Mesenchymal stem cell (in vitro differentiated cells and primary cell): Measurements from ENCODE around the gene ALDH1A3.
"Not testable (repeated sequence)": the region's sequence is repeated elsewhere in the genome, so short reads cannot be mapped to it uniquely, and the experiment has no call there.

Experiments
- DNase-seq: peaks from one replicate; pipeline ENCODE4 v3.0.0-alpha.2; 2013
- H2AFZ ChIP-seq: one replicate; pipeline ENCODE4 v1.6.1; 2013; ENCODE audit warnings: low read depth, mild to moderate bottlenecking, control low read depth, inconsistent platforms, low read length, moderate library complexity
- H2AK5ac ChIP-seq: 2 replicates; pipeline ENCODE4 v1.6.1; 2013; ENCODE audit warnings: low read length, moderate library complexity, mild to moderate bottlenecking, inconsistent platforms; ENCODE audit not compliant: severe bottlenecking
- H2BK120ac ChIP-seq: one replicate; pipeline ENCODE4 v1.6.1; 2013; ENCODE audit warnings: low read depth, mild to moderate bottlenecking, inconsistent platforms, low read length, moderate library complexity
- H2BK12ac ChIP-seq, 2 experiments: one replicate each; pipeline ENCODE4 v1.6.1; 2013; ENCODE audit warnings: inconsistent platforms in 2 of 2, low read length in 2 of 2, mild to moderate bottlenecking in 2 of 2, moderate library complexity in 2 of 2, control low read depth in 1 of 2
- H2BK15ac ChIP-seq: one replicate; pipeline ENCODE4 v1.6.1; 2013; ENCODE audit warnings: mild to moderate bottlenecking, low read depth, inconsistent platforms; ENCODE audit not compliant: poor library complexity, severe bottlenecking
- H2BK5ac ChIP-seq: 2 replicates; pipeline ENCODE4 v1.6.1; 2013; ENCODE audit warnings: low read depth, mild to moderate bottlenecking, low read length, control low read depth, inconsistent platforms; ENCODE audit not compliant: poor library complexity, severe bottlenecking
- H3K14ac ChIP-seq, 2 experiments: one replicate each; pipeline ENCODE4 v1.6.1; 2013; ENCODE audit warnings: inconsistent platforms in 2 of 2, low read length in 2 of 2, control low read depth in 1 of 2, mild to moderate bottlenecking in 1 of 2, moderate library complexity in 1 of 2
- H3K18ac ChIP-seq, 2 experiments: one replicate each; pipeline ENCODE4 v1.6.1; 2013; ENCODE audit warnings: inconsistent platforms in 2 of 2, low read length in 2 of 2, control low read depth in 1 of 2, low read depth in 1 of 2, mild to moderate bottlenecking in 1 of 2
- H3K23ac ChIP-seq, 2 experiments: one replicate each; pipeline ENCODE4 v1.6.1; 2013; ENCODE audit warnings: inconsistent platforms in 2 of 2, low read length in 2 of 2, mild to moderate bottlenecking in 2 of 2, moderate library complexity in 2 of 2, control low read depth in 1 of 2
- H3K27ac ChIP-seq: 2 replicates; pipeline ENCODE4 v1.5.1; 2013; ENCODE audit warnings: mild to moderate bottlenecking, moderate library complexity, low read length, control low read depth, inconsistent platforms; ENCODE audit not compliant: poor library complexity, severe bottlenecking
- H3K27me3 ChIP-seq, 2 experiments: 2 replicates each; pipeline versions ENCODE4 v1.6.1 to v1.7.0; 2013; ENCODE audit warnings: low read length in 2 of 2, mild to moderate bottlenecking in 2 of 2, moderate library complexity in 2 of 2, control low read depth in 1 of 2, inconsistent platforms in 1 of 2; ENCODE audit not compliant: control insufficient read depth in 1 of 2, insufficient read depth in 1 of 2
- H3K36me3 ChIP-seq, 2 experiments: 2 replicates each; pipeline versions ENCODE4 v1.6.1 to v1.7.0; 2013; ENCODE audit warnings: low read length in 2 of 2, control low read depth in 1 of 2, inconsistent platforms in 1 of 2, low read depth in 1 of 2, mild to moderate bottlenecking in 1 of 2; ENCODE audit not compliant: insufficient read depth in 2 of 2, control insufficient read depth in 1 of 2
- H3K4ac ChIP-seq, 2 experiments: one replicate each; pipeline ENCODE4 v1.6.1; 2013; ENCODE audit warnings: inconsistent platforms in 2 of 2, low read length in 2 of 2, mild to moderate bottlenecking in 2 of 2, moderate library complexity in 2 of 2, control low read depth in 1 of 2, low read depth in 1 of 2
- H3K4me1 ChIP-seq: 2 replicates; pipeline ENCODE4 v1.6.1; 2013; ENCODE audit warnings: low read depth, low read length, control low read depth; ENCODE audit not compliant: control insufficient read depth, insufficient read depth
- H3K4me2 ChIP-seq: 2 replicates; pipeline ENCODE4 v1.6.1; 2013; ENCODE audit warnings: low read length, mild to moderate bottlenecking, inconsistent platforms; ENCODE audit not compliant: poor library complexity, severe bottlenecking
- H3K4me3 ChIP-seq, 2 experiments: 2 replicates each; pipeline versions ENCODE4 v1.5.1 to v1.7.0; 2013; ENCODE audit warnings: low read length in 2 of 2, mild to moderate bottlenecking in 2 of 2, control low read depth in 1 of 2, low read depth in 1 of 2; ENCODE audit not compliant: insufficient read depth in 1 of 2
- H3K79me1 ChIP-seq: replicated peaks from 2 replicates; pipeline ENCODE4 v1.6.1; 2013; ENCODE audit warnings: mild to moderate bottlenecking, control low read depth, low read length, inconsistent platforms; ENCODE audit not compliant: poor library complexity, severe bottlenecking
- H3K9ac ChIP-seq: 2 replicates; pipeline ENCODE4 v1.7.0; 2013; ENCODE audit warnings: mild to moderate bottlenecking, low read length, moderate library complexity
- H3K9me3 ChIP-seq: 2 replicates; pipeline ENCODE4 v1.7.0; 2013; ENCODE audit warnings: mild to moderate bottlenecking, low read length; ENCODE audit not compliant: control insufficient read depth
- H4K8ac ChIP-seq: one replicate; pipeline ENCODE4 v1.6.1; 2013; ENCODE audit warnings: inconsistent platforms, mild to moderate bottlenecking, low read length, moderate library complexity
- H4K91ac ChIP-seq: one replicate; pipeline ENCODE4 v1.6.1; 2013; ENCODE audit warnings: mild to moderate bottlenecking, low read length, inconsistent platforms
- WGBS: methylation state at CpG from one replicate; pipeline ENCODE4 v1.1.7; 2013; ENCODE audit warnings: mixed read lengths; 5-methylcytosine and 5-hydroxymethylcytosine counted together

Gene ALDH1A3

GRCh38 chr15:100847194-100847593, 32.4 kb upstream of the ALDH1A3 start:
- 66% methylated on average over 4 of the region's 5 CpGs for WGBS
- no peak overlapping the region for H3K9ac ChIP-seq
- H3K27me3 ChIP-seq: no peaks in the 10 kb centered on the region
- no peaks in the 10 kb centered on the region for H3K36me3 ChIP-seq
- H3K4ac ChIP-seq: no peak overlapping the region
- H3K23ac ChIP-seq: no peak overlapping the region
- H2BK5ac ChIP-seq: no peak overlapping the region
- H4K8ac ChIP-seq: no peak overlapping the region
- H2BK120ac ChIP-seq: no peak overlapping the region
- no peak overlapping the region for H2BK15ac ChIP-seq
- no peak overlapping the region for H3K4me2 ChIP-seq
- H3K4me1 ChIP-seq: no peaks in the 10 kb centered on the region
- H3K18ac ChIP-seq: no peak overlapping the region
- H3K27ac ChIP-seq: no peak overlapping the region
- H2AK5ac ChIP-seq: no peak overlapping the region
- H3K79me1 ChIP-seq: no peaks in the 10 kb centered on the region
- H2AFZ ChIP-seq: no peak overlapping the region
- H3K9me3 ChIP-seq: no peaks in the 10 kb centered on the region
- no peak overlapping the region for H3K14ac ChIP-seq
- H4K91ac ChIP-seq: no peak overlapping the region
- H3K4me3 ChIP-seq: no peak overlapping the region
- no peak for DNase-seq
- no peak overlapping the region for H2BK12ac ChIP-seq

GRCh38 chr15:100849021-100849854, 30.4 kb upstream of the ALDH1A3 start:
- peak overlapping the region; percentile 75 for H4K8ac ChIP-seq
- no peaks in the 10 kb centered on the region for H3K36me3 ChIP-seq
- H2AFZ ChIP-seq: no peak overlapping the region
- H3K4ac ChIP-seq: no peak overlapping the region
- no peak overlapping the region for H2BK15ac ChIP-seq
- H2BK5ac ChIP-seq: no peak overlapping the region
- no peak overlapping the region for H3K18ac ChIP-seq
- H4K91ac ChIP-seq: no peak overlapping the region
- H3K27ac ChIP-seq: no peak overlapping the region
- H3K4me3 ChIP-seq: peak overlapping the region; percentile 5 to 89
- no peak overlapping the region for H2BK12ac ChIP-seq
- no peak overlapping the region for H3K4me2 ChIP-seq
- no peaks in the 10 kb centered on the region for H3K79me1 ChIP-seq
- no peak overlapping the region for H3K14ac ChIP-seq
- no peak overlapping the region for H2AK5ac ChIP-seq
- H3K4me1 ChIP-seq: no peaks in the 10 kb centered on the region
- H2BK120ac ChIP-seq: no peak overlapping the region
- H3K9me3 ChIP-seq: no peaks in the 10 kb centered on the region
- peak overlapping the region; percentile 88 for H3K9ac ChIP-seq
- no peak overlapping the region for H3K23ac ChIP-seq
- peak; percentile 3 for DNase-seq
- H3K27me3 ChIP-seq: no peaks in the 10 kb centered on the region
- WGBS: 72% methylated on average over 47 of the region's 47 CpGs

- Histone ChIP-seq H3K9ac (peak overlapping the region; percentile 88), H2AK5ac (no peak overlapping the region), H4K91ac (no peak overlapping the region), H3K36me3 (no peaks in the 10 kb centered on the region), H4K8ac (peak overlapping the region; percentile 75), H3K79me1 (no peaks in the 10 kb centered on the region), H3K9me3 (no peaks in the 10 kb centered on the region), H3K4ac (no peak overlapping the region), H3K27me3 (no peaks in the 10 kb centered on the region), H2AFZ (no peak overlapping the region), H2BK5ac (no peak overlapping the region), H2BK12ac (no peak overlapping the region), H3K23ac (no peak overlapping the region), H3K4me1 (no peaks in the 10 kb centered on the region), H2BK15ac (no peak overlapping the region), H3K4me2 (no peak overlapping the region), H3K27ac (no peak overlapping the region), H3K4me3 (peak overlapping the region in 1 of 2 experiments; percentile 89), H3K14ac (no peak overlapping the region), H2BK120ac (no peak overlapping the region), H3K18ac (peak overlapping the region in 1 of 2 experiments; percentile 33)
- 73% methylated on average over 22 of the region's 22 CpGs for WGBS
- DNase-seq: no peak
These were observed 29.8 kb upstream of the ALDH1A3 start for GRCh38 chr15:100849855-100850218.

GRCh38 chr15:100851428-100852015, 28.1 kb upstream of the ALDH1A3 start:
- not testable (repeated sequence) for H3K9ac ChIP-seq, H3K27me3 ChIP-seq, H3K4me3 ChIP-seq, H2AK5ac ChIP-seq, H2AFZ ChIP-seq, H2BK15ac ChIP-seq, H3K4me2 ChIP-seq, DNase-seq, H3K4ac ChIP-seq, H2BK12ac ChIP-seq, H2BK5ac ChIP-seq, H3K36me3 ChIP-seq, H3K14ac ChIP-seq, H3K18ac ChIP-seq, H3K9me3 ChIP-seq, H3K79me1 ChIP-seq, H2BK120ac ChIP-seq, H3K27ac ChIP-seq, H4K91ac ChIP-seq, H3K4me1 ChIP-seq, H4K8ac ChIP-seq, H3K23ac ChIP-seq
- WGBS: 83% methylated on average over 8 of the region's 12 CpGs
